Osteocyte (in vitro differentiated cells): ENCODE results near the gene KRTAP5-4. TPM values are rescaled to one million over a fixed set of nuclear protein-coding genes. Genes with fewer than 3 reads are reported as not detected.
"Not testable (repeated sequence)": the region's sequence is repeated elsewhere in the genome, so short reads cannot be mapped to it uniquely, and the experiment has no call there.

Source experiments
- DNase-seq: peaks from one replicate; pipeline ENCODE4 v3.0.0; 2021; ENCODE audit warnings: mixed read lengths; ENCODE audit not compliant: unreplicated experiment; ENCODE audit errors: extremely low spot score
- H3K27ac Mint-ChIP-seq: one replicate; pipeline ENCODE4 v1.8.0; 2021; ENCODE audit warnings: mild to moderate bottlenecking, mixed read lengths; ENCODE audit not compliant: unreplicated experiment
- H3K27me3 Mint-ChIP-seq: one replicate; pipeline ENCODE4 v1.8.0; 2021; ENCODE audit warnings: mixed read lengths; ENCODE audit not compliant: unreplicated experiment
- H3K36me3 Mint-ChIP-seq: one replicate; pipeline ENCODE4 v1.8.0; 2021; ENCODE audit warnings: mixed read lengths; ENCODE audit not compliant: unreplicated experiment
- H3K4me1 Mint-ChIP-seq: one replicate; pipeline ENCODE4 v1.8.0; 2021; ENCODE audit warnings: mixed read lengths; ENCODE audit not compliant: unreplicated experiment
- H3K4me3 Mint-ChIP-seq: one replicate; pipeline ENCODE4 v1.8.0; 2021; ENCODE audit warnings: mild to moderate bottlenecking, moderate library complexity, mixed read lengths; ENCODE audit not compliant: unreplicated experiment
- H3K9me3 Mint-ChIP-seq: one replicate; pipeline ENCODE4 v1.8.0; 2021; ENCODE audit warnings: mixed read lengths; ENCODE audit not compliant: unreplicated experiment
- CTCF ChIP-seq: fragments of 200-600 bp; sonication (generic); IDR thresholded peaks from 2 replicates; pipeline ENCODE4 v1.5.0; 2021; ENCODE audit warnings: antibody characterized with exemption, mild to moderate bottlenecking, moderate library complexity
- total RNA-seq: library from RNA; stranded (reverse); gene quantifications from 2 replicates; pipeline ENCODE4 v1.2.1, GENCODE V29; 2021

KRTAP5-4 gene
- total RNA-seq, 1 donor from 2014 or later: not detected

- no peaks in the 10 kb centered on the region for H3K9me3 Mint-ChIP-seq
- peaks cover 62% of the 10 kb centered on the region for H3K27me3 Mint-ChIP-seq
- no peak overlapping the region for H3K27ac Mint-ChIP-seq
- H3K4me3 Mint-ChIP-seq: no peak overlapping the region
- H3K36me3 Mint-ChIP-seq: no peaks in the 10 kb centered on the region
- H3K4me1 Mint-ChIP-seq: no peaks in the 10 kb centered on the region
- no peak for TF ChIP-seq CTCF
- no peak for DNase-seq
Observed at GRCh38 chr11:1624621-1625020, 2.7 kb upstream of the KRTAP5-4 start.

- no peaks in the 10 kb centered on the region for H3K4me1 Mint-ChIP-seq
- no peak for DNase-seq
- H3K27me3 Mint-ChIP-seq: peaks cover 60% of the 10 kb centered on the region
- TF ChIP-seq CTCF: no peak
- H3K27ac Mint-ChIP-seq: no peak overlapping the region
- H3K36me3 Mint-ChIP-seq: no peaks in the 10 kb centered on the region
- H3K9me3 Mint-ChIP-seq: no peaks in the 10 kb centered on the region
- no peak overlapping the region for H3K4me3 Mint-ChIP-seq
Observed at GRCh38 chr11:1623716-1624115, 1.8 kb upstream of the KRTAP5-4 start.

GRCh38 chr11:1619449-1619848 lies 2.5 kb downstream of the KRTAP5-4 start:
- no peaks in the 10 kb centered on the region for H3K36me3 Mint-ChIP-seq
- no peak overlapping the region for H3K4me3 Mint-ChIP-seq
- peaks cover 4% of the 10 kb centered on the region for H3K9me3 Mint-ChIP-seq
- TF ChIP-seq CTCF: no peak
- H3K27me3 Mint-ChIP-seq: peaks cover 57% of the 10 kb centered on the region
- no peak for DNase-seq
- no peak overlapping the region for H3K27ac Mint-ChIP-seq
- no peaks in the 10 kb centered on the region for H3K4me1 Mint-ChIP-seq

- Mint-ChIP-seq H3K27me3 (peaks cover 59% of the 10 kb centered on the region), H3K4me1 (no peaks in the 10 kb centered on the region)
Observed at GRCh38 chr11:1618231-1618630, 3.7 kb downstream of the KRTAP5-4 start.

GRCh38 chr11:1608363-1608762 lies 13.6 kb downstream of the KRTAP5-4 start, which contains the start of gene KRTAP5-3:
KRTAP5-3 (minus strand) TSS chr11:1608463; CDS start chr11:1608385, 78 bp downstream.
- H3K9me3 Mint-ChIP-seq: no peaks in the 10 kb centered on the region
- H3K27ac Mint-ChIP-seq: no peak within 1 kb of the TSS
- H3K4me1 Mint-ChIP-seq: no peaks in the 10 kb centered on the region
- no peak for TF ChIP-seq CTCF
- H3K36me3 Mint-ChIP-seq: no peaks in the 10 kb centered on the region
- no peak for DNase-seq
- peaks cover 54% of the 10 kb centered on the region for H3K27me3 Mint-ChIP-seq
- H3K4me3 Mint-ChIP-seq: no peak within 1 kb of the TSS

More at GRCh38 chr11:1618231-1618630, 3.7 kb downstream of the KRTAP5-4 start:
- H3K4me3 Mint-ChIP-seq: no peak overlapping the region
- H3K9me3 Mint-ChIP-seq: peaks cover 4% of the 10 kb centered on the region
- no peaks in the 10 kb centered on the region for H3K36me3 Mint-ChIP-seq
- DNase-seq: no peak
- H3K27ac Mint-ChIP-seq: no peak overlapping the region
- no peak for TF ChIP-seq CTCF

- not testable (repeated sequence) for DNase-seq, H3K4me3 Mint-ChIP-seq
- peaks cover 55% of the 10 kb centered on the region for H3K27me3 Mint-ChIP-seq
Observed at GRCh38 chr11:1607901-1608300, 14.0 kb downstream of the KRTAP5-4 start.

GRCh38 chr11:1607156-1607845 lies 14.6 kb downstream of the KRTAP5-4 start:
- not testable (repeated sequence) for H3K27ac Mint-ChIP-seq, H3K36me3 Mint-ChIP-seq, H3K4me3 Mint-ChIP-seq, DNase-seq, H3K4me1 Mint-ChIP-seq, H3K9me3 Mint-ChIP-seq
- H3K27me3 Mint-ChIP-seq: peaks cover 58% of the 10 kb centered on the region

More at GRCh38 chr11:1607901-1608300, 14.0 kb downstream of the KRTAP5-4 start:
- not testable (repeated sequence) for H3K27ac Mint-ChIP-seq, H3K4me1 Mint-ChIP-seq, H3K36me3 Mint-ChIP-seq, H3K9me3 Mint-ChIP-seq

- not testable (repeated sequence) for H3K4me1 Mint-ChIP-seq, H3K9me3 Mint-ChIP-seq, H3K4me3 Mint-ChIP-seq, DNase-seq, H3K36me3 Mint-ChIP-seq, H3K27ac Mint-ChIP-seq
- peaks cover 61% of the 10 kb centered on the region for H3K27me3 Mint-ChIP-seq
Observed at GRCh38 chr11:1605923-1606322, 16.0 kb downstream of the KRTAP5-4 start.
